Activated naive CD4-positive, alpha-beta T cell treated with anti-CD3 and anti-CD28 coated beads, Interleukin-2, amount 50 U/mL, for 24 hours (primary cell): ENCODE results near the gene RBBP8NL.
"Not testable (repeated sequence)": the region's sequence is repeated elsewhere in the genome, so short reads cannot be mapped to it uniquely, and the experiment has no call there.

Experiments used
- H3K27ac Mint-ChIP-seq: one replicate; pipeline ENCODE4 v1.8.0; 2021; ENCODE audit warnings: mild to moderate bottlenecking, mixed read lengths
- H3K27me3 Mint-ChIP-seq: one replicate; pipeline ENCODE4 v1.8.0; 2021; ENCODE audit warnings: mixed read lengths
- H3K36me3 Mint-ChIP-seq: one replicate; pipeline ENCODE4 v1.8.0; 2021; ENCODE audit warnings: mixed read lengths
- H3K4me1 Mint-ChIP-seq: one replicate; pipeline ENCODE4 v1.8.0; 2021; ENCODE audit warnings: mixed read lengths
- H3K4me3 Mint-ChIP-seq: one replicate; pipeline ENCODE4 v1.8.0; 2021; ENCODE audit warnings: mild to moderate bottlenecking, mixed read lengths
- H3K9me3 Mint-ChIP-seq: one replicate; pipeline ENCODE4 v1.8.0; 2021; ENCODE audit warnings: mixed read lengths

The RBBP8NL gene

GRCh38 chr20:62437496-62437895, 10.2 kb upstream of the RBBP8NL start:
- peaks cover 14% of the 10 kb centered on the region for H3K27me3 Mint-ChIP-seq
- no peak overlapping the region for H3K4me3 Mint-ChIP-seq
- no peaks in the 10 kb centered on the region for H3K36me3 Mint-ChIP-seq
- H3K27ac Mint-ChIP-seq, result no peak overlapping the region
- H3K4me1 Mint-ChIP-seq, result no peaks in the 10 kb centered on the region
- H3K9me3 Mint-ChIP-seq, result no peaks in the 10 kb centered on the region

- H3K36me3 Mint-ChIP-seq, result no peaks in the 10 kb centered on the region
- peaks cover 14% of the 10 kb centered on the region for H3K27me3 Mint-ChIP-seq
- no peak overlapping the region for H3K4me3 Mint-ChIP-seq
- H3K4me1 Mint-ChIP-seq, result no peaks in the 10 kb centered on the region
- H3K27ac Mint-ChIP-seq, result no peak overlapping the region
- no peaks in the 10 kb centered on the region for H3K9me3 Mint-ChIP-seq
Measured at GRCh38 chr20:62436692-62437091, 9.4 kb upstream of the RBBP8NL start.

GRCh38 chr20:62433658-62434497, 6.5 kb upstream of the RBBP8NL start:
- Mint-ChIP-seq H3K27ac (no peak overlapping the region), H3K9me3 (no peaks in the 10 kb centered on the region), H3K27me3 (peaks cover 14% of the 10 kb centered on the region)

GRCh38 chr20:62430866-62431447, 3.6 kb upstream of the RBBP8NL start:
- H3K27me3 Mint-ChIP-seq, result peaks cover 14% of the 10 kb centered on the region
- H3K36me3 Mint-ChIP-seq, result no peaks in the 10 kb centered on the region
- no peak overlapping the region for H3K27ac Mint-ChIP-seq
- H3K4me3 Mint-ChIP-seq, result no peak overlapping the region
- H3K9me3 Mint-ChIP-seq, result no peaks in the 10 kb centered on the region
- no peaks in the 10 kb centered on the region for H3K4me1 Mint-ChIP-seq

More at GRCh38 chr20:62433658-62434497, 6.5 kb upstream of the RBBP8NL start:
- Mint-ChIP-seq H3K4me3 (no peak overlapping the region), H3K36me3 (no peaks in the 10 kb centered on the region), H3K4me1 (no peaks in the 10 kb centered on the region)

- Mint-ChIP-seq H3K4me3 (no peak overlapping the region), H3K27me3 (peaks cover 10% of the 10 kb centered on the region), H3K4me1 (no peaks in the 10 kb centered on the region), H3K36me3 (no peaks in the 10 kb centered on the region), H3K27ac (no peak overlapping the region), H3K9me3 (no peaks in the 10 kb centered on the region)
Measured at GRCh38 chr20:62430311-62430853, 3.0 kb upstream of the RBBP8NL start.

GRCh38 chr20:62429455-62430310, 2.3 kb upstream of the RBBP8NL start:
- H3K27me3 Mint-ChIP-seq, result peaks cover 8% of the 10 kb centered on the region
- H3K9me3 Mint-ChIP-seq, result no peaks in the 10 kb centered on the region
- H3K4me1 Mint-ChIP-seq, result no peaks in the 10 kb centered on the region
- H3K4me3 Mint-ChIP-seq, result no peak overlapping the region
- H3K27ac Mint-ChIP-seq, result no peak overlapping the region
- no peaks in the 10 kb centered on the region for H3K36me3 Mint-ChIP-seq

- Mint-ChIP-seq H3K27ac (no peak overlapping the region), H3K36me3 (no peaks in the 10 kb centered on the region), H3K4me3 (no peak overlapping the region), H3K9me3 (no peaks in the 10 kb centered on the region), H3K27me3 (peaks cover under 1% of the 10 kb centered on the region), H3K4me1 (no peaks in the 10 kb centered on the region)
Measured at GRCh38 chr20:62428396-62429295, 1.3 kb upstream of the RBBP8NL start.

GRCh38 chr20:62428002-62428372, 648 bp upstream of the RBBP8NL start:
- H3K4me1 Mint-ChIP-seq, result no peaks in the 10 kb centered on the region
- no peaks in the 10 kb centered on the region for H3K9me3 Mint-ChIP-seq
- H3K36me3 Mint-ChIP-seq, result no peaks in the 10 kb centered on the region
- no peak overlapping the region for H3K27ac Mint-ChIP-seq
- no peaks in the 10 kb centered on the region for H3K27me3 Mint-ChIP-seq
- H3K4me3 Mint-ChIP-seq, result no peak overlapping the region

GRCh38 chr20:62426699-62427131, 624 bp downstream of the RBBP8NL start:
- H3K27ac Mint-ChIP-seq, result no peak overlapping the region
- H3K9me3 Mint-ChIP-seq, result no peaks in the 10 kb centered on the region
- no peaks in the 10 kb centered on the region for H3K27me3 Mint-ChIP-seq
- H3K36me3 Mint-ChIP-seq, result no peaks in the 10 kb centered on the region
- no peak overlapping the region for H3K4me3 Mint-ChIP-seq
- H3K4me1 Mint-ChIP-seq, result no peaks in the 10 kb centered on the region

GRCh38 chr20:62426059-62426348, 1.3 kb downstream of the RBBP8NL start:
- not testable (repeated sequence) for H3K9me3 Mint-ChIP-seq, H3K27ac Mint-ChIP-seq, H3K27me3 Mint-ChIP-seq, H3K36me3 Mint-ChIP-seq, H3K4me1 Mint-ChIP-seq, H3K4me3 Mint-ChIP-seq

GRCh38 chr20:62425281-62426058, 1.9 kb downstream of the RBBP8NL start:
- Mint-ChIP-seq H3K36me3 (no peaks in the 10 kb centered on the region), H3K27me3 (no peaks in the 10 kb centered on the region), H3K4me3 (no peak overlapping the region), H3K4me1 (no peaks in the 10 kb centered on the region), H3K27ac (no peak overlapping the region), H3K9me3 (no peaks in the 10 kb centered on the region)

GRCh38 chr20:62424249-62425107, 2.9 kb downstream of the RBBP8NL start:
- no peaks in the 10 kb centered on the region for H3K9me3 Mint-ChIP-seq
- no peaks in the 10 kb centered on the region for H3K4me1 Mint-ChIP-seq
- no peak overlapping the region for H3K27ac Mint-ChIP-seq
- no peak overlapping the region for H3K4me3 Mint-ChIP-seq
- no peaks in the 10 kb centered on the region for H3K36me3 Mint-ChIP-seq
- no peaks in the 10 kb centered on the region for H3K27me3 Mint-ChIP-seq

GRCh38 chr20:62423326-62423706, 4.0 kb downstream of the RBBP8NL start:
- no peaks in the 10 kb centered on the region for H3K4me1 Mint-ChIP-seq
- H3K36me3 Mint-ChIP-seq, result no peaks in the 10 kb centered on the region
- H3K9me3 Mint-ChIP-seq, result no peaks in the 10 kb centered on the region
- H3K27ac Mint-ChIP-seq, result no peak overlapping the region
- H3K4me3 Mint-ChIP-seq, result no peak overlapping the region
- H3K27me3 Mint-ChIP-seq, result no peaks in the 10 kb centered on the region
